DMS53 (cell line): Measurements from ENCODE around the gene MEIS1.

ENCODE experiments used
- DNase-seq: peaks from one replicate; lab custom pipeline; 2025; lab: John Stamatoyannopoulos, UW

Gene MEIS1

DNA sequence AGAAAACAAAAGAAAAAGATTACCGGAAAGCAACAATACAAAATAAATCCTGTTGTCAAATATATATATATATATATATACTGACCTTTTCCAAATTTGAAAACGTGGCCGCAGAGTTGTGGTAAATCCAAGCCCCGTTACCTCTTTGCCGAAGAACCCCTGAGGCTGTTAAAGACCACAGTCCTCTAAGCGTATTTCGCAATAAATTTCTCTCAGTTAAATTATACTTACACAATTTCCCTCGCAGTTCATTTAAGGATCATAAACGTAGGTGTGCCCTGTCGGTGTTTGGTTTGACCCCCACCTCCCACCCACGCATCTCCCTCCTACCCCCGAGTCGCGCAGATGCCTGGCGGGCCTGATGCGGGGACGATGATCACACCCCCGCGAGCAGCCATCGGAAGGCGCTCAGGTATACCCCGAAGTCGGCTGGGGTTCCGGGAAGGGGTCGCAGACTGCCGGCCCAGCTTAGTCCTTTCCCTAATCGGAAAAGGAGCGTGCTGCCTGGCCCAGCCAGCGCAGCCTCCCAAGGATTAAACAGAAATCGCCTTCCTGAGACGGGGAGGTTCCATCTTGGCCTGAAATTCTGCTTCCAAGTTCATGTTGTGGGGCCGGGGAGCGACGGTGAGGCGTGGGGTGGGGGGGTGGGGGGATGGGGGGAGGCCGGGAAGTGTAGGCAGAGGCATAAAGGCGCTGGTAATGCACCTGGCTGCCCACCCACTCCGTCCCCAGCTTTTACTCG is 2.9 kb upstream of the MEIS1 start:
- DNase-seq: peak; percentile 41

DNA sequence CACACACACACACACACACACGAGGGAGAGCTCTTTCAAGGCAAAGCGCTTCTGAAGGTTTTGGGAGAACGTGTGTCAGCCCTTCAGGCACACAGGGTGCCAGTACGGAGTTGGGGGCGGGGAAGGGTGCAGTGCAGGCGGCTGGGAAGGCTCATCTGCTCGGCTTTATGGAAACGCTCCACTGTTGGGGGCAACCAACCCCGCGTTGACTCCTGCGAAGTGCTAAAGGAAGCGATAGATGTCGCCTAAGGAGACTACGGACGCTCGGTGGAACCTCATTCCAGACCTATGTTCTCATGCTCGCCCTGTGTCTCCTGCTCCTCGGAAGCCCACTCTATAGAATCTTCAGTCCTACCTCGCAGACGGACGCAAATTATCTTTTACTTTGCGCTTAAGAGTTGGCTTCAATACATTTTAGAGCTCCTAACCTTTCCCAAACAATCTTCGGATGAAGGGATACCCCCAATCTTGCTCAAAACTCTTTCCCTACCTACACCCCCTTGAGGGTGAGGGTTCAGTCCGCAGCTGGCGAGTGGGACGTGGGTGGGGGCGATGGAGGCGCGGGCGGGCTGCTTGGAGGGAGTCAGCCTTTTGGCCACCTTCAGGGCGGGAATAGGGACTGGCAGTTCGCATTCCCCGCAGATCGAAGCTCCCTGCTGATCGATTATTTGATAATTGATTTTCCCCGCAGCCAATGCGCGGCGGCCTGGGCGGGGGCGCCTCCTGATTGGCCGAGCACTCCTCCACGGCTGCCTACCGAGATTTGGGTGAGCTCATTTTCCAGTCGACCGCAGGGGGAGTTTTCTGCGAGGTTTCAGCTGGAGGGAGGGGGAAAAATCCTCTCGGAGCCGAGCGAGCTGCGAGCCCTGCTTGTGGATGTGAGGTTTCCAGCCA is 1.9 kb upstream of the MEIS1 start:
- peak; percentile 97 for DNase-seq

DNA sequence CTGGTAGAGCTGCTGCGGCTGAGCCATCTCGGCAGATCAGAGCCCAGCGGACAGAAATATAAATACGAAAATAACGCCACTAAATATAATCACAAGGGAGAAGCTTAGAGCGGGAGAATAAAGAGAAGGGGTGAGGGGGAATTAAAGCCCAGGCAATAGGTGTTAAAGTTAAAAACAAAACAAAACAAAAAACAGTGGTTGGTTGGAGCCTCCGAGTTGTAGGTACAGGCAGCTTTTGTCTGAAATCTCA is 1.3 kb upstream of the MEIS1 start:
- no peak for DNase-seq

DNA sequence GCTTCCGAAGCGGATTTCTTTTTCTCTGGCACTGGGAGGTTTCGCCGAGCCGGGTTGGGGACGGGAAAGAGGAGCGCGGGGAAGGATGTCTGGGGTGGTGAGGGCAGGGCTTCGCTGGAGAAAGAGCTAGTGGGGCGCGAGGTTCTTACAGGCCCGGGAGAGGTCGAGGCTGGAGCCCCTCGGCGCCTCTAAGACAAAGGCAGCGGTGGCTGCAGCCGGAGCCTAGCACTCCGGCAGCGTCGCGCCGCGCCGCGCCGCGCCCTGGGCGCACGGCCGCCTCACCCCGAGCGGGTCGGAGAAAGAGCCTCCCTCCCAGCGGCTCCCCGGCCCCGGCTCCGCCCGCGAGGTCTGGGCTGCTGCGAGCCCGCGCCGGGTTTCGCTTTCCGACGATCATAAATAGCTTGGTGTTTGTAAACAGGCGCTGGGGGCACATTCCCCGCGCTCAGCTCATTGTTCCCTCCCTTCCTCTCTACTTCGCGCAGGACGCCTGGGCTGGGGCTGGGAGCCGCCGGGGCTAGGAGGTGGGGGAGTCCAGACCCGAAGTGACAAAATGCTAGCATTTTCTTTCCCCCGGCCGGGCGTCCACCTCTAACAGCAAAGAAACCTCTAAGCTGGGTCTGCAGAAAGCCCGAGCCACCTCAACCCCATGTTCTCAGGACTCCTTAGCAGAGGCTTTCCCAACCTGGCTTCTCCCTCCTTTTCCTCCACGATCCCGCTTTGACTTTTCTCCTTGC is 813 bp upstream of the MEIS1 start:
- DNase-seq: peak; percentile 87

DNA sequence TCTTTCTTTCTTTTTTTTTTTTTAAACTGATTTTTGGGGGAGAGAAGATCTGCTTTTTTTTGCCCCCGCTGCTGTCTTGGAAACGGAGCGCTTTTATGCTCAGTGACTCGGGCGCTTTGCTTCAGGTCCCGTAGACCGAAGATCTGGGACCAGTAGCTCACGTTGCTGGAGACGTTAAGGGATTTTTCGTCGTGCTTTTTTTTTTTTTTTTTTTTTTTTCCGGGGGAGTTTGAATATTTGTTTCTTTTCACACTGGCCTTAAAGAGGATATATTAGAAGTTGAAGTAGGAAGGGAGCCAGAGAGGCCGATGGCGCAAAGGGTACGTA is 587 bp downstream of the MEIS1 start:
- peak; percentile 66 for DNase-seq

DNA sequence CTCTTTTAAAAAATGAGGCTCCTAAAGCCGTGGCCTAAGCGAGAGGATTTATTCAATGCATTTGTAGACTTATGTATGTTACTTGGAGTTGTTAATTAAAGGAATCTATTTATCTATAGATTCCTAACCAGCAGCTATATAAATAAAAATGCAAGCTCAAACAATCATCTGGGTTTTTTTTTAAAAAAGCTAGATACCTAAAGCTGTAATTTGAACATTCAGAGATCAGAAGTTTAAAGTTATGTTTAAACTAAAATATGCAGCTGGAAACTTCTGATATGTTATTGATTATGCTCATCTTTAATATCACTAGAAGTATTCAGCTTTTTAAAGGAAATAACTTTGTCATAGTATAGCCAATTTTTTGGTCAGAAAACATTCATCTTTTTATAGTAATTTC is 1.0 kb downstream of the MEIS1 start:
- no peak for DNase-seq

DNA sequence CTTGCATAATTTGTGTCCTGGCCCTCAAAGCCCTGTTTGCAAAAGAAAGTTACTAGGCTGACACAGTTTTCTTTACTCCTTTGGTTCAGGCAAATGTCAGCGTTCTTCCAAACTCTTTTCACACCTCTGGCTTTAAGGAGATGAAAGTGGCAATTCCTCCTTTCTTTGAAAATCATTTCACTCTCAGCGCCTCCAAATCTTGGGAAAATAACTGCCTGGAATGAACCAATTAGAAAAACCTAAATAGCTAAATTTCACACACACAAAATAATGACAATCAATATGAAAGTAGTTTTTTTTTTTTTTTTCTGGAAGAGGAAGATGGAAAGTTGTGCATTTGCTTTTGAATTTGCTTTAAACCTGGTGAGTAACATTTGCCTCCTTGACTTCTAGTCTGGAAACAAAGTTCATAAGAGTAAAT is 1.7 kb downstream of the MEIS1 start:
- DNase-seq: no peak

DNA sequence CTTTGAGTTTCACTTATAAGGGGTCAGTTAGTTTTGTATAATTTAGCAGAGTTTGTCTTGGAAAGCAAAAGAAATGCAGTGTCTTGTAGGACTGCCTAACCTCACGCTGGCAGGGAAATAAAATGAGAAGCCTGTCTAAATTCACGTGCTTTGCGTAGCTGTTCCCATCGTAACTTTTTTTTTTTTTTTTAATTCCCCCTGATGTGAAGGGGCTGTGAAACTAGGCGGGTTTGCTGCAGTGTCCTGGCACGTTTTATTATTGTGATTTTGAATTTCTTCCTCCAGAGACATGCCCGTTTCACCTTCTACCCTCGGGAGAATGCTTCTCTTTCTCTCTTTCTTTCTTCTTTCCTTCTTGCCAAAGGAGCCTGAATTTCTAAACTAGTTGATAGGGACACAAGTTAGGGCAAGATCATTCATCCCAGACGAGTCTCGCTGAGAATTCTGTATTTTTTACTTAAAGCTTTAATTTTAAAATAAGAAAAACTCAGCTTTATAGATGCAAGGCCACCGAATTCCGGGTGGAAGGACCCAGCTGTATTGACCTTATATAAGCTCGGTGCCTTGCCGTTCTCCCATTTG is 2.3 kb downstream of the MEIS1 start:
- no peak for DNase-seq

DNA sequence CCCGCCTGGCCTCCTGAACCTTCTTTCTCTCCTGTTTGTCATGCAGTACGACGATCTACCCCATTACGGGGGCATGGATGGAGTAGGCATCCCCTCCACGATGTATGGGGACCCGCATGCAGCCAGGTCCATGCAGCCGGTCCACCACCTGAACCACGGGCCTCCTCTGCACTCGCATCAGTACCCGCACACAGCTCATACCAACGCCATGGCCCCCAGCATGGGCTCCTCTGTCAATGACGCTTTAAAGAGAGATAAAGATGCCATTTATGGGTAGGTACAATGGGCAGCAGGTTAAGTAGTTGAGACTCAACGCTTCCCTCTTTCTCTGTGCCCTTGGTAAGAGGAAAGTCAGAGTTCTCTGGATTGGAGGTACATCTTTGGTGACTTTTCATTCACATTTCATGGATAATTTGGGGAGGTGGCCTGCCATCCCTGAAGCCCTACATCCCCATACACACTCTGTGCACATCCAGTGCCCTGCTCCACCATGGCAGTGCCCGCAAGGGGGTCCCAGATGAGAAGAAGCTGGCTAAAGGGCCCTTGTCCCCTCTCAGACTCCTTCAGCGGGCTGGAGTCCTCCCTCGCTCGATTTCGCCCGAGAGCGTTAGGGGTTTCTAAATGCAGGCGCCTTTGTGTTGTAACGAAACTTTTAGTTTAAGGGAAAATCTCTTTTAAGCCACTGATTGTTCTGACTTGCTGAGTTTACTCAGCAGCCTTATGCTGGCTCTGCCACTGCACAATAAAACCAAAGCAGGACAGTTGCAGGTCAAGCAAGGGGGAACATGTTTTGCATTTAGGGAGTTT is 3.0 kb downstream of the MEIS1 start:
- DNase-seq: no peak

DNA sequence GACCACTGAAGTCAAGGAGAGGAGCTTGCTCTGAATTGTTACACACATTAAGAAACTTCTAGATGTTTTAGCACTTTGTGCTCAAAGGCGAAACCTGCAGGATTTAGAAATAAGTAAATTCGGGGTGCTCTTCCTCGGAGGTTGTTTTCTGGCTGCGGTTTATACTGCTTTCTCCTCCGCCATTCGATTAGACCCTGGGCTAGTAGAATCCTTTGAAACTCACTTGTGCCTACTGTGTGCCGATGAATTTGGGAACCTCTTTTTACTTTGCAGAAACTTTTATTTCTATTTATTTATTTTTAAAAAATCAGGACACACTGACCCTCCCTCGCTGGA is 3.5 kb downstream of the MEIS1 start:
- no peak for DNase-seq

DNA sequence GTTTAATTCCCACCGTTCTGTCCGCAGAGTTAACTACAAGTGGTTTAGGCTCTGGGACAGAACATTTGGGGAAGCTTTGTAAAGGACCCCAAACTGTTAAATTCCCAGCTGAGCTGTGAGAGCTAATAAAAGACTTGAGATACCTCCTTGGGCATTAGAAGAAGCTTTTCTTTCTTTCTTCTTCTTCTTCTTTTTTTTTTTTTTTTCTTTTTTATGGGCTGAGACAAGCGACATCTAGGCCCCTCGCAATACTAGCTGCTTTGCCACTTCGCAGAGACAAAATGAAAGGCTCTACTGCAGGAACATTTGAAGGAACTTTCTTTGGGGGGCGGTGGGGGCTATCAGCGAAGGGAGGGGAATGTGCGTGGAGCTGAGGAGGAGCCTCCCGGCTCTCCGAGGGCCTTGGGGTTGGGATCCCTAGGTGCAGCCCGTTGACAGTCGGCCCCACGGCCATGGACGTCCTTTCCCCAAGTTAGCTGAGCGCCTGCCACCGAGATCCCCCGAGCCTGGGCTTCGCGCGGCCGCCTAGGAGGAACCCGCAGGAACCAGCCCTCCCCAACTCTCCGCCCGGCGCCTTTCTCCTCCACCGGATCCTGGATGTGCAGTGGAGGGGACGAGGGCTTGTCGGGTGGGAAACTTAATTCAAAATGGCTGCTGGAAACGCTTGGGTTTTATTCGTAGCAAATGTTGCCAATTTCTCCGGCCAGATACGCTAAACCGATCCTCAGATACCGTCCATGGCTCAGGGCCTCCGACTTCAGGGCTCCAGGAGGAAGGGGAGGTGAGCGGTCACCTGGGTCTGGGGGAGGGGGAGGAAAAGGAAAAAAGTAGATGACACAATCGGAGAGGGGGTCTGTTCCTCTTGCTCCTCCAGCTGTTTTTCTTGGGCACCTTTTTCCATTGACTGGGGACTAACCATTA is 4.2 kb downstream of the MEIS1 start:
- DNase-seq: no peak

DNA sequence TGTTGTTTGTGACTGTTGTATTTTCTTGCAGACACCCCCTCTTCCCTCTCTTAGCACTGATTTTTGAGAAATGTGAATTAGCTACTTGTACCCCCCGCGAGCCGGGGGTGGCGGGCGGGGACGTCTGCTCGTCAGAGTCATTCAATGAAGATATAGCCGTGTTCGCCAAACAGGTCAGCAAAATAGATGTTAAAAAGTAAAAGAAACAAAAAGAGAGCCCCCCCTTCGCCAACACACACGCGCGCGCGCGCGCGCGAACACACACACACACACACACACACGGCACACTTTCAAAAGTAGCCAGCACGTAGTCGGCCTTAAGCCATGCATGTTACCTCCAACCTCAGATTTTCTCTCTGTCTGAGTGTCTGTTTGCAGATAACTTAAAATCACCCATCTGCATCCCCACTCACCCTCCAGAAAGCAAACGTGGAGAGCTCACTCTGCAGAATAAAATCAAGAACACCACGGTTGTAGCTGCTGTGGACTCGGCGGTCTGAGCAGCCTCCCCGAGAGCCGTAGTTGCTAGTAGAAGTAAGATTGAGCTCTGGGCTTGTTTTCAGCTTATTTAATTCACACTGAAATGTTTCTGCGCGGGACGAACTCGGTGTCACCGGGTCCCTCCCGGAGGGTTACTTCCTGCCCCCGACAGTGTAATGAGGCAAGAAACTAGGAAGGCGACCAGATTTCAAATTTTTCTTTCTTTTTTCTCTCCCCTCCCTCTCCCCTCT is 5.1 kb downstream of the MEIS1 start:
- no peak for DNase-seq

DNA sequence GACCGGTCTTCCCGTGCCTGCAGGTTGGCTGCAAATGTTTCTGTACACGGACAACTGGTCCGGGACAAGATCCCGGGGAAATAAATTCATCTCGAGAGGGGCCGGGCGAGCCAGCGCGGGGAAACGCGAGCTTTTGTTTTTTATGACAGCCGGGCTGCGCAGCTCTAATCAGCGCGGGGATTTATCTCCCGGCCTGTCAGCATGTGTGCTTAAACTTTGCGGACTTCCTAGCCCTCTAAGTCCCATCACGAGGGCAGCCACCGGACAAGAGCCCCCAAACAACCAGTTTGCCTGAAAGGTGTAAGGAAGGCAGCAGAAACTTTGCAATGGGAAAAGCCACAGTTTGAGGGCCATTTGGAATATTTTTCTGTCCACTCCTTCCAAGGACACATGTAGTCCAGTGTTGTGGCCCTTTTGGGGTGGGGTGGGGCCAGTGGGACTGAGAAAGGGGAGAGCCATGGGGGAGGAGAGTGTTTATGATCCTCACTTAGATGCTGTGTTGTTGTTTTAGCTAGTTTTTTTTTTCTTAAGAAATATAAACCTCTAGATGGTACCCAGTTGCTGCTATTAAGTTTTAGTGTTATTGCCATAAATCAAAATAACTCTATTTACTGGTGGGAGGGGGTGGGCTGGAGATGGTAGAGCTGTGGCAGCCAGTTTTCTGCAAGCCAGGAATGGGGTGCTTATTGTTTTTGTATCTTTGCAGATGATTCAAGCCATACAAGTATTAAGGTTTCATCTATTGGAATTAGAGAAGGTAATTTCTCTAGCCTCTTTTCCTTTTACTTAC is 6.0 kb downstream of the MEIS1 start:
- no peak for DNase-seq

DNA sequence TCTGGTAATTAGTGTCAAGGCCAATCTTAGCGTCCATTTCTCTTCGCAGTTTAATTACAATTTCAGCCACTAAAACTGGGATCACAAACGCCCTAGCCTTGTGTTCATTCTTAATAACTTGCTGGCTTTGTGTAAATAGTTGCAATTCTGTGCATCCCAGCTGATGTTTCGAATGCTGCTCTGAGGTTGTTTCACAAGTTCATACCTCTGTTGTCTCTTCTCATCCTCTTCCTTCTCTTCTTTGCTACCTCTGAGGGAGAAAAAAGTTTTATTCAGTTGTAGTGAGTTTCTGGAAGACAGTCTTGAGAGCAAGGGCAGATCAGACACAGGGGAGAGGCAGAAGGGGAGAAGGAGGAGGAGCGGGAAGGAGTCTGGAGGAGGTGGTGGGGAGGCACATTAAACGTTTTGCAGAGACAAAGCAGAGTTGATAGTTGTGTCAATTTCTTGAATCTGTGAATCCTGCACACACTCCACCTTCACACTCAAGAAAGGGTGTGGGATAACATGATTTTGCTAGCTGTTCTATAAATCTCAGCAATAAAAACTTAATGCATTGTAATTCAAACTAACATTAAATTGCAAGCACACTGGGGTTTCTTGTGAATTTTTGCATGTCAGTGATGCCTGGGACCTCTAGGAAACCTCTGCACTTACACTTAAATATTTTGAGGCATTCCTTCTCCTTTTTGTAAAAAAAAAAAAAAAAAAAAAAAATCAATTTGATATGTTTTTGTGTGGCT is 6.8 kb downstream of the MEIS1 start:
- DNase-seq: no peak

DNA sequence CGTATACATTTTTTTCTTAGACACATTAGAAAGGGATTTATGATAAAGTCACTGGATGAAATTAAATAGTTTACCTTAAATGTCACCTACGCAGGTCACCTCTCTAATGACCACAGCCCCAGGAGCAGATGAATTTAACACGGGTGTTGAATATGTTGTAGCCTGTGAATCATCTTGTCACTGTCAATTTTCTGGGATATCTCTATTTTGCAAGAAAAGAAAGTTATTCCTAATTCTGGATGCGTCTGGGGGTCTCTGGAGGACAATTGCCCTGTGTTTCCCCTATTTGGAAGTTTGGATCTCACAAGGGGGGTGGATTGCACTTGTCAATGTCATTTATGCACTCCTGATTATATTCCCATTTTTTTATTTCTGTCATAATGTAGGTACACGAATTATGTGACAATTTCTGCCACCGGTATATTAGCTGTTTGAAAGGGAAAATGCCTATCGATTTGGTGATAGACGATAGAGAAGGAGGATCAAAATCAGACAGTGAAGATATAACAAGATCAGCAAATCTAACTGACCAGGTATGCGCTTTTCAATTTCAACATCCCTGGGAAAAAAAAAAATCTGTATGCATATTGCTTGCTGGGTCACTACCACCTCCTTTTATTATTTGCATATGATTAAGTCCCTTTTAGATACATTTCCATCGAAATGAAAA is 7.7 kb downstream of the MEIS1 start:
- no peak for DNase-seq

DNA sequence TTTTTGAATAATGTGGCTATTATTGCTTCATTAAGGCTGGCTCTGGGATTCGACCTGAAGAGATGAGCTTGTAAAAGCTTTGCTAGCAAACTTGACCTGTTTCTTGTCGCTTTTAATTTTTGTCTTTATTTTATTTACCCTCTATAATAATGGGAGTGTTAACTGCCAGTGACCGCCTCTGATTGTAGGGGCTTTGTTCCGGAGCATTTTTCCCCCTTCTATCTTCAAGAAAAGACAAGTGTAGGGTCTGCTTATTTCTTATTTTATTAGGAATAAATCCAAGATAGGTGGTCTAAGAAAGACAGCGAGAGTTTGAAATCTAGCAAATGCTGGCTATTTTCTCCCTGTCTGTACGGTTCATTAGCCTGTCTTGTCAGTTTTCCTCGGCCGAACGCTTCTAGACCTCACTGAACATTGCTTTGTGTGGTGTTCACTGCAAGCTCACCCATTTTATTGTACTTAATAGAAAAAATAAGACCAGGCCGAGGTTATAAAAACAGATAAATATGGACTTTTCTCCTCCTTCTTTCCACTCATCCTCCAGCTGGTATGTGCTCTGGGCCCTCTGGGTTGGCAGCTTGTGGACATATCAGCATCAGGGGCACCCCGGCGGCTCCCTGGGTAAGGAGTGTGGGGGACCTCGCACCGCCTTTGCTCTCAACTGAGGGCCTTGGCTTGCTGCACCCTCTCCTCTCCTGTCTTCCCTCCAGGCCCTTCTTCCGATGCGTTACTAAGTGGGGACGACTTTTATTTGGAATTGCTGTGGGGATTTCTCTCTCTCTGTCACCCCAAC is 8.5 kb downstream of the MEIS1 start:
- no peak for DNase-seq
